Activated naive CD8-positive, alpha-beta T cell treated with anti-CD3 and anti-CD28 coated beads for 36 hours (primary cell): ENCODE measurements around the gene CSMD2. TPM values are rescaled to one million over a fixed set of nuclear protein-coding genes. Genes with fewer than 3 reads are reported as not detected.

Source experiments
- DNase-seq: peaks from one replicate; pipeline ENCODE4 v3.0.0; 2021
- H3K27ac Mint-ChIP-seq: one replicate; pipeline ENCODE4 v1.8.0; 2022; ENCODE audit warnings: mild to moderate bottlenecking, moderate library complexity, mixed read lengths
- H3K27me3 Mint-ChIP-seq: one replicate; pipeline ENCODE4 v1.8.0; 2022; ENCODE audit warnings: mild to moderate bottlenecking, mixed read lengths
- H3K36me3 Mint-ChIP-seq: one replicate; pipeline ENCODE4 v1.8.0; 2021; ENCODE audit warnings: mild to moderate bottlenecking, mixed read lengths
- H3K4me1 Mint-ChIP-seq: one replicate; pipeline ENCODE4 v1.8.0; 2021; ENCODE audit warnings: mixed read lengths
- H3K4me3 Mint-ChIP-seq: one replicate; pipeline ENCODE4 v1.8.0; 2022; ENCODE audit warnings: mild to moderate bottlenecking, moderate library complexity, mixed read lengths
- H3K9me3 Mint-ChIP-seq: one replicate; pipeline ENCODE4 v1.8.0; 2022; ENCODE audit warnings: mixed read lengths
- total RNA-seq, 2 experiments: library from RNA; stranded (reverse); gene quantifications; one replicate each; pipeline ENCODE4 v1.2.3, GENCODE V29; 2021

CSMD2 gene
- total RNA-seq, 2 experiments from 2014 or later: not detected

- no peaks in the 10 kb centered on the region for H3K9me3 Mint-ChIP-seq
- peaks cover 13% of the 10 kb centered on the region for H3K27me3 Mint-ChIP-seq
- H3K4me3 Mint-ChIP-seq: no peak overlapping the region
- no peak for DNase-seq
- no peak overlapping the region for H3K27ac Mint-ChIP-seq
- no peaks in the 10 kb centered on the region for H3K4me1 Mint-ChIP-seq
- H3K36me3 Mint-ChIP-seq: no peaks in the 10 kb centered on the region
Observed at GRCh38 chr1:33824321-33824720, 340.7 kb downstream of the CSMD2 start.

DNA sequence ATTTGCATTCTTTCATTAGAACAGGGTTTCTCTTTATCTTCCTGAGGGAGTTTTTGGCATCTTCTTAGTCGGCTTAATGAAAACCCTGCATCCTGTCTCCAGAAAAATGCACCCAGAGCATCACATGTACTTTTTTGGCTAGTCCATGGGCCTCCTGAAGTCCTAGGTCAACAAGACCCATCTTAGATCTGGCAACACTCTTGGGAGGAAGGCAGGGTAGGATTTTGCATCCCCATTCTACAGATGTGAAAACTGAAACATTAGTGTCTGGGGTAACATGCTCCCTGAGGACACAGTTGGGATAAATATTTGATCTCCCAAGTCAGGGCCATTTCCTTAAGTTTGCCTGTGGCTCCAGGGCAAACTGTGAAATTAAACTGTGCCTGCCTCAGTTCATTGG, 341.2 kb downstream of the CSMD2 start:
- Mint-ChIP-seq H3K27me3 (peaks cover 11% of the 10 kb centered on the region), H3K27ac (no peak overlapping the region)

DNA sequence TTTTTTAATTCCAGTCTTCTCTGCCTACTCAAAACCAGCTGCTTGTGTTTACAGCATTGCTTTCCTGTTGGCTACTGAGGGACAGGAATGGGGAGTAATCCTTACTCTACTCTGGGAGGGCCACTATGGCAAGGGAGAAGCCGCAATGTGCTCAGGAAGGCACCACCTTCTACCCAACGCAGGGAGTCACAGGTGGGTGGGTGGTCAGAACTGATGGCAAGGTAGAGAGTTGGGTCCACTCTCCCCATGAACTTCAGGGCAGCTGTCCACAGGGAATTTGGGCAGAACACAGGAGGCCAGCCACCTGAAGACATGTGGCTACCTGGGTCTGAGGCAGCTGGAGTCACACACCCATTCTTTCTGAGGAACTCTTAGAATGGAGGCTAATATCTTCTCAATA, 341.6 kb downstream of the CSMD2 start:
- peaks cover 6% of the 10 kb centered on the region for H3K27me3 Mint-ChIP-seq

More for the DNA sequence above, 341.2 kb downstream of the CSMD2 start:
- Mint-ChIP-seq H3K4me3 (no peak overlapping the region), H3K9me3 (no peaks in the 10 kb centered on the region), H3K4me1 (no peaks in the 10 kb centered on the region), H3K36me3 (no peaks in the 10 kb centered on the region)
- no peak for DNase-seq

DNA sequence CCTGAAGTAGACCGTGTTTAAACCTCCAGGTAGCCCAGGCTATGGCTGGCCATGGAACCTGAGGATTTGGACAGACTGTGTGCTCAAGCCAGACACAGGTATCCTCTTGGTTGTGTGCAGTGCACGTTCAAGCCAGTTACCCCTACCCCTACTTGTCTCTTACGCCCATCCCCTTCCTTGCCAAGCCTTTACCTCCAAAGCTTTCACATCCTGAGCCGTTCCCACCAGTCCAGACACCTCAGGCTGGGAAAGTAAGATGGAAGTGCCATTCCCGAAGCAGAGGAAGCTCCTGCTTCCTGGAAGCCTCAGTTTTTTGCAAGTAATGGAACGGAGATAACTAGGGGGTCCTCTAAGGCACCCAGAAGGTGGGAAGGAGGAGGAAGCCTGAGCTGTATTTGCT, 342.6 kb downstream of the CSMD2 start:
- H3K4me3 Mint-ChIP-seq: no peak overlapping the region
- H3K36me3 Mint-ChIP-seq: no peaks in the 10 kb centered on the region
- H3K4me1 Mint-ChIP-seq: no peaks in the 10 kb centered on the region
- peaks cover 6% of the 10 kb centered on the region for H3K27me3 Mint-ChIP-seq
- H3K27ac Mint-ChIP-seq: no peak overlapping the region
- DNase-seq: no peak
- no peaks in the 10 kb centered on the region for H3K9me3 Mint-ChIP-seq

More for the DNA sequence above, 341.6 kb downstream of the CSMD2 start:
- H3K27ac Mint-ChIP-seq: no peak overlapping the region
- H3K36me3 Mint-ChIP-seq: no peaks in the 10 kb centered on the region
- no peak for DNase-seq
- H3K9me3 Mint-ChIP-seq: no peaks in the 10 kb centered on the region
- H3K4me3 Mint-ChIP-seq: no peak overlapping the region
- no peaks in the 10 kb centered on the region for H3K4me1 Mint-ChIP-seq

- H3K9me3 Mint-ChIP-seq: no peaks in the 10 kb centered on the region
- H3K4me1 Mint-ChIP-seq: no peaks in the 10 kb centered on the region
- H3K4me3 Mint-ChIP-seq: no peak overlapping the region
- DNase-seq: no peak
- H3K27ac Mint-ChIP-seq: no peak overlapping the region
- no peaks in the 10 kb centered on the region for H3K36me3 Mint-ChIP-seq
- H3K27me3 Mint-ChIP-seq: peaks cover 10% of the 10 kb centered on the region
Observed at GRCh38 chr1:33821291-33821690, 343.7 kb downstream of the CSMD2 start.

- Mint-ChIP-seq H3K27me3 (peaks cover 11% of the 10 kb centered on the region), H3K36me3 (no peaks in the 10 kb centered on the region), H3K27ac (no peak overlapping the region), H3K4me1 (no peaks in the 10 kb centered on the region), H3K9me3 (no peaks in the 10 kb centered on the region), H3K4me3 (no peak overlapping the region)
- DNase-seq: no peak
Observed at GRCh38 chr1:33820804-33821203, 344.2 kb downstream of the CSMD2 start.

- no peaks in the 10 kb centered on the region for H3K9me3 Mint-ChIP-seq
- no peaks in the 10 kb centered on the region for H3K4me1 Mint-ChIP-seq
- peaks cover 10% of the 10 kb centered on the region for H3K27me3 Mint-ChIP-seq
- no peak overlapping the region for H3K4me3 Mint-ChIP-seq
- DNase-seq: no peak
- no peak overlapping the region for H3K27ac Mint-ChIP-seq
- H3K36me3 Mint-ChIP-seq: no peaks in the 10 kb centered on the region
Observed at GRCh38 chr1:33819913-33820311, 345.1 kb downstream of the CSMD2 start.

GRCh38 chr1:33819290-33819912, 345.6 kb downstream of the CSMD2 start:
- Mint-ChIP-seq H3K9me3 (no peaks in the 10 kb centered on the region), H3K36me3 (no peaks in the 10 kb centered on the region), H3K27me3 (peaks cover 14% of the 10 kb centered on the region), H3K4me1 (no peaks in the 10 kb centered on the region), H3K27ac (no peak overlapping the region), H3K4me3 (no peak overlapping the region)
- DNase-seq: no peak

GRCh38 chr1:33818071-33818470, 347.0 kb downstream of the CSMD2 start:
- no peak overlapping the region for H3K4me3 Mint-ChIP-seq
- H3K9me3 Mint-ChIP-seq: no peaks in the 10 kb centered on the region
- no peak overlapping the region for H3K27ac Mint-ChIP-seq
- H3K27me3 Mint-ChIP-seq: peaks cover 18% of the 10 kb centered on the region
- DNase-seq: no peak
- no peaks in the 10 kb centered on the region for H3K36me3 Mint-ChIP-seq
- H3K4me1 Mint-ChIP-seq: no peaks in the 10 kb centered on the region

- DNase-seq: no peak
- Mint-ChIP-seq H3K36me3 (no peaks in the 10 kb centered on the region), H3K9me3 (no peaks in the 10 kb centered on the region), H3K27ac (no peak overlapping the region), H3K27me3 (peaks cover 18% of the 10 kb centered on the region), H3K4me3 (no peak overlapping the region), H3K4me1 (no peaks in the 10 kb centered on the region)
Observed at GRCh38 chr1:33815061-33815460, 350.0 kb downstream of the CSMD2 start.

DNA sequence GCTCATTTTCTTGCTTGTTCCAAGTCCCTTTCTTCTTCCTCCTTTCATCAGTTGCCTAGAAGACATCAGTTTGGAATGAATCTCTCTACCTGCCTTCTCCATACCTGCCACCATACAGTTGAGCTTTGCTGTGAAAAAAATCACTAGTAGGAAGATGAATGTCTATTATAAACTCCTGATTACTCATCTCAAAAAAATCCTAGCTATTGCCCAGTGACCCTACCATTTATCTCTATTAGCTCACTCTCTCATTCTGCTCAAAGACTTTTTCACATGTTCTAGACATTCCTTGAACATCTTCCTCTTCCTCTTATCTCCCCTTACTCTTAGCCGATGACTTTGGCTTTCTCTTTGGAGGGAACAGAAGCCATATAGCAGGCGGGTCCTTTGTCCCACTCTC, 350.9 kb downstream of the CSMD2 start:
- H3K4me1 Mint-ChIP-seq: no peaks in the 10 kb centered on the region
- peaks cover 3% of the 10 kb centered on the region for H3K9me3 Mint-ChIP-seq
- H3K27ac Mint-ChIP-seq: no peak overlapping the region
- no peaks in the 10 kb centered on the region for H3K36me3 Mint-ChIP-seq
- H3K4me3 Mint-ChIP-seq: no peak overlapping the region
- no peak for DNase-seq
- peaks cover 18% of the 10 kb centered on the region for H3K27me3 Mint-ChIP-seq

GRCh38 chr1:33810571-33810970, 354.5 kb downstream of the CSMD2 start:
- Mint-ChIP-seq H3K36me3 (no peaks in the 10 kb centered on the region), H3K27ac (no peak overlapping the region), H3K27me3 (peaks cover 18% of the 10 kb centered on the region), H3K4me3 (no peak overlapping the region), H3K4me1 (no peaks in the 10 kb centered on the region), H3K9me3 (peaks cover 16% of the 10 kb centered on the region)
- DNase-seq: no peak

- H3K36me3 Mint-ChIP-seq: no peaks in the 10 kb centered on the region
- no peak overlapping the region for H3K4me3 Mint-ChIP-seq
- DNase-seq: no peak
- H3K9me3 Mint-ChIP-seq: peaks cover 18% of the 10 kb centered on the region
- H3K27ac Mint-ChIP-seq: no peak overlapping the region
- H3K27me3 Mint-ChIP-seq: peaks cover 8% of the 10 kb centered on the region
- H3K4me1 Mint-ChIP-seq: no peaks in the 10 kb centered on the region
Observed at GRCh38 chr1:33805988-33806387, 359.0 kb downstream of the CSMD2 start.

DNA sequence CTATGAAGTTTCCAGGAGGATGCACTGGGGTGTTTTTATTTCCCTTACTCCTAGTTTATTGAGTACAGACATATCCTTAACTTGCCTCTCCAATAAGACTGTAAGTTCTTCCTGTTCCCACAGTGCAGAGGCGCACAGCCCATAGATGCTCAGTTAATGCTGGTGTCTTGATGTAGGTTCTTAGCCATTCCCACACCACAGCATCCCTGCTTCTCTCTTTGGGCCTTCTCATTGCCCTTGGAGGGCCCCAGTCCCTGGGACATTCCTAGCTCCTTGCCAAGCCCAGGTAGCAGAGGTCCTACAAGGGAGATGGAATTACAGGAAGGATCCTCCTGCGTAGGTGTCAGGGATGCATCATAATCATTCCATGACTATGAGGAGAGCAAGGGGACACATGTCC, 362.8 kb downstream of the CSMD2 start:
- no peak for DNase-seq
- peaks cover 10% of the 10 kb centered on the region for H3K9me3 Mint-ChIP-seq
- no peaks in the 10 kb centered on the region for H3K4me1 Mint-ChIP-seq
- no peaks in the 10 kb centered on the region for H3K36me3 Mint-ChIP-seq
- H3K27me3 Mint-ChIP-seq: peaks cover 8% of the 10 kb centered on the region
- no peak overlapping the region for H3K27ac Mint-ChIP-seq
- no peak overlapping the region for H3K4me3 Mint-ChIP-seq

- no peaks in the 10 kb centered on the region for H3K36me3 Mint-ChIP-seq
- H3K4me1 Mint-ChIP-seq: no peaks in the 10 kb centered on the region
- no peak overlapping the region for H3K4me3 Mint-ChIP-seq
- H3K27me3 Mint-ChIP-seq: peaks cover 7% of the 10 kb centered on the region
- peaks cover 13% of the 10 kb centered on the region for H3K9me3 Mint-ChIP-seq
- H3K27ac Mint-ChIP-seq: no peak overlapping the region
- DNase-seq: no peak
Observed at GRCh38 chr1:33797849-33798248, 367.2 kb downstream of the CSMD2 start.

DNA sequence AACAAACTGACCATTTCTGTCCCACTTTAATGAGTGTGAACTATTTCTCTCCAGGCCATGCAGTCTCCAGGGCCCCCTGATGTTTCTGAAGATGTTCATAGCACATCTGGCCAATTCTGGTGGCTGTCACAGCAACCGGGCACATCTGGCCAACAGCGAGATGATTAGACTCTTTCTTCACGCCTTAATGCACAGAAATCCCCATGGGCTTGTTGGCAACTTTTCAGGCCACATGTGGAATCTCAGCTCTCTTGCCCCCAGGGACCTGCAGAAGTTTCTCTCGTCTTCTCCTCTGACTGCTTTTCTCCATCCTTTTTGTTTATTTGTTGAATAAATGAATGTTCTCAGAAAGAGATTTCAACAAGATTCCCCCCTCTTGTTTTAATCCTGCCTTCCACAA, 372.4 kb downstream of the CSMD2 start:
- Mint-ChIP-seq H3K4me3 (no peak overlapping the region), H3K27ac (no peak overlapping the region), H3K27me3 (peaks cover 4% of the 10 kb centered on the region), H3K4me1 (no peaks in the 10 kb centered on the region), H3K36me3 (no peaks in the 10 kb centered on the region), H3K9me3 (peaks cover 9% of the 10 kb centered on the region)
- DNase-seq: no peak
